Ishikawa (cell line): ENCODE results near the gene MON1A.

ENCODE experiments used
- EP300 ChIP-seq: IDR thresholded peaks from 2 replicates; pipeline ENCODE4 v1.6.1; 2012; ENCODE audit warnings: borderline replicate concordance
- RAD21 ChIP-seq: IDR thresholded peaks from 2 replicates; pipeline ENCODE4 v1.6.1; 2012; ENCODE audit warnings: low read depth
- TAF1 ChIP-seq: IDR thresholded peaks from 2 replicates; pipeline ENCODE4 v1.6.1; 2012; ENCODE audit warnings: low read depth, mild to moderate bottlenecking
- YY1 ChIP-seq: IDR thresholded peaks from 2 replicates; pipeline ENCODE4 v1.6.1; 2012; ENCODE audit warnings: low read depth

- TF ChIP-seq RAD21 (no peak), YY1 (no peak), TAF1 (no peak), EP300 (no peak)
These were observed 33.8 kb downstream of the MON1A start for GRCh38 chr3:49895791-49896190.
